Midbrain (tissue), 1 donor: ENCODE results near the gene TMTC2.

Experiments
- DNase-seq: peaks from one replicate; lab custom pipeline; 2025; lab: John Stamatoyannopoulos, UW

TMTC2 gene

GRCh38 chr12:82954064-82954463 lies 267.4 kb downstream of the TMTC2 start:
- no peak for DNase-seq

DNA sequence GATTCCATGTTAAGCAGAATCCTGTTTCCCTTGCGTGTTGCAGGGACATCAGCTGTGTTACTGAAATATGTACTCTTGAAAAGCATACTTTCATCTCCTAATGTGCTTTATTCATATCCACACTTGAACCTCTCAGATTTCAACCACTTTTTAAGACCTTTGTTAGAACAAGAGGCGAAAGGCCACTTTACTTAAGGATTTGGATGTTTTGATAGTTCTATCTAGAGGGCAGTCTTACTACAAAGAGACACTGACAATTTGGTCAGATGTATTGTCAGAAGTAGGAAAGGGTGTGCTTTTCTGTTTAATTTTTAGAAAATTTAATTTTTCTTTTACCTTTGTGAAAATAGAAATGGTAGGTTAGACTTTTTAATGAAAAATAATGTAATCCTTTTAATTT lies 267.9 kb downstream of the TMTC2 start:
- DNase-seq, result no peak

GRCh38 chr12:82955043-82955442 lies 268.3 kb downstream of the TMTC2 start:
- DNase-seq, result no peak

- no peak for DNase-seq
Observed at GRCh38 chr12:82958966-82959365, 272.3 kb downstream of the TMTC2 start.

- no peak for DNase-seq
Observed at GRCh38 chr12:82959821-82960220, 273.1 kb downstream of the TMTC2 start.

DNA sequence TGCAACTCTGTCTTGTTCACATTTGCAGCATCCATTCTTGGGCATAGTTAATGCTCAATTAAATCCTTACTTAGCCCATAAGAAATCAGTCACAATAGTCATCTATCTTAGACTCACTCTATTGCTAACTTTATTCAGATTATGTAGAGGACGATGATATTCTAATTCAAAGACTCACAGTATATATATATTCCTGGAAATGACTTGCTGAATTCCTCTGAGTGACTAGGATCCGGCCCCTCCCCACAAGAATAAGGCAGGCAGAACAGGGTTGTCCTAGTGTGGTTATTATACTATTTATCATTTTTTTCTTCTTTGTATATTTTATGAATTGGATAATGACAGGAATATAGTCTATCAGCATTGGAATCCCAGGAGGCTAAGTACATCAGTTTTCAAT lies 275.1 kb downstream of the TMTC2 start:
- no peak for DNase-seq

DNA sequence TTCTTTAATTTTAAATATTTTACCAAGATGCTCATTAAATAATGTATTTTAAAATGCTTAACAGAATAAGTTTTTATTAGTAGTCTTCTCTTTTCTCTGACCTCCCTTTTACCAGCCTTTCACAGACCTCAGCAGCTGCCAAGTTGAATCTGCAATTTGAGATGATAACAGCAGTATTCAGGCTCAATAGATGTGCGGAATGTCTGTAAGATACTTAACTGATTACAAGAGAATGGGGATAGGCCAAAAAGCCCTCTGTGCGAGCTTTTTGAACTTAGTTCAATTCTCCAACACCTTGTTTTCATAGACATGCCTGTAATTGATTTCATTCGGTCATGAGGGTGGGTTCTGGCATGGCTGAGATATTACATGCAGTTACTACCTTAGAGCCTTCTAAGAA lies 277.2 kb downstream of the TMTC2 start:
- DNase-seq, result no peak

- DNase-seq, result no peak
Observed at GRCh38 chr12:82964446-82964845, 277.7 kb downstream of the TMTC2 start.

DNA sequence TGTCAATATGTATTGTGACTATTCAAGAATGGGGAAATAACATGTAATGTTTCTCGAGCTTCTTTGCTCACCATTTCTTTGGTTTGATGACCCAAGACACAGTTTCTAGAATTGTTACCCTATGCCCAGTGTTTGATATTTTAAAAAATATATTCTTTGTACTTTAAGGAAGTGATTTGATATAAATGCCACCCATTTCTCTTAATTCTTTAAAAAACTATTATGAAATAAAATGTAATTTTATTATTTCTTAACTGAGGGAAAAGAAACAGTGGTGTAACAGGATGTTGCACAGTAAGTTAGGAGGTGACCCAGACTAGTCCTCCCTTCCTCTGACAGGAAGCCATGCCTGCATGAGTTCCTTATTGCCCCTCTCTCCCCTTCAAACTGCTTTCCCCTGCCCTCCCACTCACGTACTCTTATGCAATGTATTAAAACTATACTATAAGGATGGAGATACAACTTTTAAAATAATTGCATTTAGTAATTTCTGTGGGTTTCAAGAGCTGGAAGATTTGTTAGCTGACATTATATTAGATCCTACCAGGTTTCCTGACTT lies 279.4 kb downstream of the TMTC2 start:
- no peak for DNase-seq

DNA sequence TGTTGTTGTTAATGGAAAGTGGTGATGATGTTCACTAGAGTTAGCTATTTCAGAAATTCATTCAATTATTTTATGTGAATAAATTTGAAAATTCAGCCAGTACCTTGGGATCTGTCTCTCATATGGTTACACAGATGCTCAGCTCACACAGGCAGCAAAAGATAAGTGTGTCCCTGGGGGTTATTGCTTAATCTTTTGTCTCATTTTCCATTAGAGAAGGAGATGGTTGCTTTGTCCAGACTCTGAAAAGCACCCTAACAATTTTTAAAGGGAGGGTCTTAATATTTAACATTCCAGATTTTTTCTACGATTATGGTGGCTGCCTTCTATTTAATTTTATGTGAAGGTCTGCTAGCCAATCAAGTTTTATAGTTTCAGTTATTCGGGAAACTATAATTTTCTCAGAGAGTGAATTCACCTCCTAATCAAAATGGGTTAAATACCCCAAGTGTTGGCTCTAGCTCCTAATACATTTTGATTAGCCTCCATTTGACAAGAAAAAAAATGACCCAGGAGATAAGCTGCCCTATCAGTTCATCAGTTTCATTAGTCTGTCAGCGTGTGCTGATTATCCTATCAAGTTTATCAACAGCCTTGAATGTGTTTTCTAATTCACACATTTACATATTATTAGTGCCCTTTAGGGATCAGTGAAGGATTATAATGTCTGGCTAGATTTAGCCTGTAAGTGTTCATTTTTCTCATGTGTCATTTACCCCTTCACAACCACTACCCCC lies 282.1 kb downstream of the TMTC2 start:
- DNase-seq, result no peak

GRCh38 chr12:82970614-82971013 lies 283.9 kb downstream of the TMTC2 start:
- DNase-seq, result no peak

DNA sequence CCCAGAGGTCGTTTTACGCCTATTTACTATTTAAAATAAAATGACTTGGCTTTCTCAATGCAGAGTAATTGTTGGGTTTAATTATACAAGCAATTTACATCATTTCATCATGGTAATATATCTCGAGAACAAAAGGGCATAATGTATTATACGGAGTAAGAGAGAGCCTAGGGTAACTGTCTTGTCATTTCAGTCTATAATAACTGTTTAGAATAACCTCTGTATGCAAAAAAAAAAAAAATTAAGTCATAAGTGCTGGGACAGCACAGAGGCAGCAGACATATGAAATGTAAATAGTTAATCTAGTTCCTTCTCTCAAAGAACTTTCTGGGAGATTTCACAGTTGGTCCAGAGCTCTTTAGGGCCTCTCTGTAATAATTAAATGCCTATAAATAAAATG lies 284.9 kb downstream of the TMTC2 start:
- DNase-seq, result no peak

DNA sequence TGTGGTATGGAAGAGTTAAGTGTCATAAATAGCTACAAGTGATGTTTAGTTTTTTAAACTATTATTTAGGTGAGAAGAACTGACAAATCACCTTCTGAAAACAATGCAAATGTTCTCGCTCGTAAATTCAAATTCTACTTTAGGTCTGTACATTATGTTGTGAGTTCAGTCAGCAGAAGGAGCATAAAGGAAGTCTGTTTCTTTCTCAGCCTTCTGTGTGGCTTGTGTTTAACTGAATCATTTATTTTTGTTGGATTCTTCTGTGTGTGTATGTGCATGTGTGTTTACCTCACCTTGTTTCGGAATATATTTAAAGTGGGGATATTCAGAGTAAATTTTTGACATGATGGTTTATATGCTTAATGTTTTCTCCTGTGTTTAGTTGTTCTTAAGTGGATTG lies 285.9 kb downstream of the TMTC2 start:
- DNase-seq, result no peak

DNA sequence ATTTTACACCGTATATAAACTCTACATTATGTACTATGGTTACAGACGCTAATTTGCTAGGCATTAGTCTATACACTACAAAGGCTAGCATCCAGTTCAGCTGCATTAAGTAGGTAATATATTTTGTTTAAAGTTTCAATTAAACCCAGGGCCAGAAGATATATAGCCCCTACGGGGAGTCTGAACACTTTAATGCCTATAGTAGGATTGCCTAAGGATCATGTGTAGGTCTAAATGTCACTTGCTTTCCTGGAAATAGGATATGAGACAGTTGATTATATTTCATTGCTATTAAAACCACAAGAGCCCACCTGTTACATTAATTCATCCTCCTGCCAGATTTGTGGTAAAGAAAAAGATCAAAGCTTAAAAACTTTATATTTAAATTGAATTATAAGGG lies 286.9 kb downstream of the TMTC2 start:
- DNase-seq, result no peak

DNA sequence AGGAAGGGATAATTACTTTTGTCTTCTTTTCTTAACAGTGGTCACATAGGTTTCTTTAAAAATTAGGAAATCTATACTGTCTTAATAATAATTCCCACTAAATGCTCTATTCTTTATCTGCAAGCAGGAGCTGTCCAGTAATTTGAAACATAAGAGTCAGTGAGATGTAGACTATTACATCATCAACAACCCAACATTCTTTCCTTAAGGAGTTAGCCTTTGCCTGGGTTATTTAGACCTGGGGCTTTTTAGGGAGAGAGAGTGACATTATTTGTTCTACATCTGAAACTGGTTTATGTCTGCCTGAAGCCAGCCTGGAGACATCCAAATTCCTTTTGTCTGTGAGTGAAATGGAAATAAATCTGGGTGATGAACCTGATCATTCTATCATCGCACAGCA lies 294.4 kb downstream of the TMTC2 start:
- DNase-seq, result no peak

DNA sequence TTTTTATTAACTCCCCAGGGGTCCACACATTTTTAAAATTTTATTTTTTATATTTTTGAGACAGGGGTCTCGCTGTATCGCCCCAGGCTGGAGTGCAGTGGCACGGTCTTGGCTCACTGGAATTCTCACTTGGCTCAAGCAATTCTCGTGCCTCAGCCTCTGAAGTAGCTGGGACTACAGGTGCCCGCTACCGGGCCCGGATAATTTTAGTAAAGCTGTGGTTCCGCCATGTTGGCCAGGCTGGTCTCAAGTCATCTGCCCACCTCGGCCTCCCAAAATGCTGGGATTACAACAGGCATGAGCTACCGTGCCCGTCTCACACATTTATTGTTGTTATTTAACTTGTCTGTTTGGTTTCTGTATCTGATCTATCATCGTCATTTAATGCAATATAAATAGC lies 307.4 kb downstream of the TMTC2 start:
- no peak for DNase-seq

DNA sequence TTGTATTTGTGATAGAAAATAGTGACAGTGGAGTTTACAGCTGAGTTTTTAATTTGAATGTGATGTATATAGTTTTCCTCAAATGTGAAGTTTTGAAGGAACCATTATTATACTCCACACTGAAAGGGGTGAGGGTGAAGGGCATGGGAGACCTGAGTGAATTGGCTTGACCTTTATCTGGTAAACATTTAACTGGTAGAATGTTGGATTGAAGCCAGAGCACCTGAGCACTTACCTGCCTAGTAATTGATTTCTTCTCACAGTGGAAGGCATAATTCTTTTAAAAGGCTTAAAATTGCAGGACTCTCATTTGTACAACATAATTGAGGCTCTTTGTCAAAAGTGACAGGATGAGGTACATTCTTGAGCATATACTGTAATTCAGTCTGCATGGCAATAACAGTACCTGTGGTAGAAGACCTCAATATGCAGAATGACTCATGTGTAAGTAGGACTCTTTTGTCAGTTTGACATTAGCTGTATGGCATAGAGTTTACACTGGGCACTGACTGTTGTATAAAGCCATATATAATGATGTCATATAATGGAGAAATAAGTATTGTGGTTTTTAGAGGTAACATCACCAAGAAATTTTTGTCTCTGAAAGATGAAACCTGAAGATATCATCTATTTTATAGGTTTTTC lies 309.6 kb downstream of the TMTC2 start:
- DNase-seq, result no peak

DNA sequence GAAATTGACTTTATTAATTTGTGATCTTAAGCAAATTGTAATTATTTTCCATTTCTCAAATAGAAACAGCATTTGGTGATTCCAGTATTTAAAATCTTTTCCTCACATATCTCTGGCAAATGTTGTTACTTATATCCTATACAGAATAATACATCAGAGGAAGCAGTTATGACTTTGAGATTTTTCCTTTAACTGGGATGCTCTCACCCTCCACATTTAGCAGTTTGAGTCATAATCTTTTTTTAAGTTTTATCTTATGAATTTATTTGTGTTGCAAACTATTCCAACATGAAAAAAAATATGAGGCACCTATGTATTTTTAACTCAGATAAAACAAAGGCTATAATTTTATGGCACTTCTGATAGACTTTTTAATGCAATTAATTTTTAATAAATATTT lies 311.8 kb downstream of the TMTC2 start:
- no peak for DNase-seq

DNA sequence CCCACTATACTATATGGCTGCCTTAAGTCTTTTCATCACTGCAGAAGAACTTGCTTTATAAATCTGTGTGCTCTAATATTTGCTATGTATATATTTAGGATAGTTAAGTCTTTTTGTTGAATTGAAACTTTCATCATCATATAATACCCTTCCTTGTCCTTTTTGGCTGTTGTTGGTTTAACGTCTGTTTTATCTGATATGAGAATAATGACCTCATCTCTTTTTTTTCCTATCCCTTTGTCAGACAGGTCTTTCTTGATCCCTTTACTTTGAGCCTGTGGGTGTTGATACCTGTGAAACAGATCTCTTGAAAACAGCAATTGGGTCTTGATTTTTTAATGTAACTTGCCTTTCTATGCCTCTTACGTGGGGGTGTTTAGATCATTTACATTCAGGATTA lies 316.3 kb downstream of the TMTC2 start:
- DNase-seq, result no peak

DNA sequence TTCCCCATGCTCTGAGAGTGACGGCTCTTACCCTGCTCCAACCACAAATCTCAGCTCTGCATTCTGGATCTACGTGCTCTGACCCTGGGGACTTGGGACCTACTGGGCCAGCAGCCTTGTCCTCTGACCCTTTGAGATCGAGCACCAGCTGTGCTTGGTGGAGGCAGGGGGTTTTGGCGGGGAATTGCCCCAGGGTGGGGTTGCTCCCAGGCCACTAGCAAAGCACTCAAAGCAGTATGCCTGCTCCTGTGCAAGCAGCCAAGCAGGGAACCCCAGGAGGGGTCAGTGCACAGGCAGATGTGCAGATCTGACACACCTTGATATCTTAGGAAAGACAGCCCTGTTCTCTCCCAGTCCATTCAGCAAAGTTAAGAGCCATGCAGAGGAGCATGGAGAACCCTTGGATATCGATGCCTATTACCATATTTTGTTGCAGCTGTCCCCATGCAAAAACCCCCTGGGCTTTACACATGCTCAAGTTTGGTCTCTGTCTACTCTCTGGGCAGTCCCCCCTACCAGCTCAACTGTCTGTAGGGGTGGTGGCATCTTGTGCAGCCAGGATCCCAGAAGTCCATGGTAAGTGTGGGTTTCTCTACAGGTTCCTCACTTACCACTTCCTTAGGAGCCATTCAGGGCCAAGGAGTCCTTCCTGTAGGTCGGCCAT lies 319.0 kb downstream of the TMTC2 start:
- no peak for DNase-seq

- DNase-seq, result no peak
Observed at GRCh38 chr12:83008703-83009102, 322.0 kb downstream of the TMTC2 start.

- DNase-seq, result no peak
Observed at GRCh38 chr12:83010169-83010804, 323.6 kb downstream of the TMTC2 start.
